ENCODE data around the gene NR2C2.

The NR2C2 gene

GRCh38 chr3:15071699-15072098, 124.3 kb downstream of the NR2C2 start:
- H3K36me3 ChIP-seq (ENCODE audit: insufficient read depth, low read length): peaks cover 47% of the 10 kb centered on the region
- no peaks in the 10 kb centered on the region for H3K27me3 ChIP-seq (ENCODE audit: insufficient read depth, low read length, poor library complexity)
- no peaks in the 10 kb centered on the region for H3K9me3 ChIP-seq (ENCODE audit: insufficient read depth, low read length, severe bottlenecking)
- ATAC-seq (ENCODE audit: insufficient read depth, low read depth) (no peak), DNase-seq (no peak)
- no peak overlapping the region for H2AFZ ChIP-seq (ENCODE audit: low read depth, low read length)
- H4K20me1 ChIP-seq (ENCODE audit: insufficient read depth, low read length): no peaks in the 10 kb centered on the region
- H3K9ac ChIP-seq (ENCODE audit: low read depth, low read length): no peak overlapping the region
- no peaks in the 10 kb centered on the region for H3K4me1 ChIP-seq (ENCODE audit: insufficient read depth, low read length)
- no peak overlapping the region for H3K27ac ChIP-seq (ENCODE audit: low read length)
- TF ChIP-seq CTCF (IDR thresholded peaks at IDR 0.05; ENCODE audit: borderline replicate concordance, extremely low read depth, low read length, poor library complexity, severe bottlenecking) (no peak), EZH2 (IDR thresholded peaks at IDR 0.05; ENCODE audit: borderline replicate concordance, low read depth, low read length, severe bottlenecking) (no peak)
- H3K79me2 ChIP-seq (ENCODE audit: insufficient read depth, low read length): no peaks in the 10 kb centered on the region
- no peak overlapping the region for H3K4me2 ChIP-seq (ENCODE audit: insufficient read depth, low read length)
- H3K4me3 ChIP-seq (ENCODE audit: low read depth in 1 of 2, low read length in 2 of 2): no peak overlapping the region

GRCh38 chr3:15074500-15074899, 127.1 kb downstream of the NR2C2 start:
- Histone ChIP-seq H4K20me1 (ENCODE audit: insufficient read depth, low read length) (no peaks in the 10 kb centered on the region), H3K9ac (ENCODE audit: low read depth, low read length) (no peak overlapping the region), H3K27me3 (ENCODE audit: insufficient read depth, low read length, poor library complexity) (no peaks in the 10 kb centered on the region), H2AFZ (ENCODE audit: low read depth, low read length) (no peak overlapping the region), H3K36me3 (ENCODE audit: insufficient read depth, low read length) (peaks cover 71% of the 10 kb centered on the region), H3K79me2 (ENCODE audit: insufficient read depth, low read length) (no peaks in the 10 kb centered on the region), H3K4me2 (ENCODE audit: insufficient read depth, low read length) (no peak overlapping the region), H3K4me1 (ENCODE audit: insufficient read depth, low read length) (no peaks in the 10 kb centered on the region), H3K27ac (ENCODE audit: low read length) (no peak overlapping the region), H3K4me3 (ENCODE audit: low read depth in 1 of 2, low read length in 2 of 2) (no peak overlapping the region), H3K9me3 (ENCODE audit: insufficient read depth, low read length, severe bottlenecking) (no peaks in the 10 kb centered on the region)
- ATAC-seq (ENCODE audit: insufficient read depth, low read depth): no peak
- no peak for TF ChIP-seq CTCF (IDR thresholded peaks at IDR 0.05; ENCODE audit: borderline replicate concordance, extremely low read depth, low read length, poor library complexity, severe bottlenecking)
- TF ChIP-seq EZH2 (IDR thresholded peaks at IDR 0.05; ENCODE audit: borderline replicate concordance, low read depth, low read length, severe bottlenecking): no peak
- no peak for DNase-seq

GRCh38 chr3:15079091-15079490, 131.7 kb downstream of the NR2C2 start:
- Histone ChIP-seq H3K4me2 (ENCODE audit: insufficient read depth, low read length) (no peak overlapping the region), H3K79me2 (ENCODE audit: insufficient read depth, low read length) (no peaks in the 10 kb centered on the region), H3K27me3 (ENCODE audit: insufficient read depth, low read length, poor library complexity) (no peaks in the 10 kb centered on the region), H3K9ac (ENCODE audit: low read depth, low read length) (no peak overlapping the region), H3K36me3 (ENCODE audit: insufficient read depth, low read length) (peaks cover 93% of the 10 kb centered on the region), H3K9me3 (ENCODE audit: insufficient read depth, low read length, severe bottlenecking) (no peaks in the 10 kb centered on the region), H4K20me1 (ENCODE audit: insufficient read depth, low read length) (no peaks in the 10 kb centered on the region), H3K27ac (ENCODE audit: low read length) (no peak overlapping the region), H2AFZ (ENCODE audit: low read depth, low read length) (no peak overlapping the region), H3K4me3 (ENCODE audit: low read depth in 1 of 2, low read length in 2 of 2) (no peak overlapping the region), H3K4me1 (ENCODE audit: insufficient read depth, low read length) (no peaks in the 10 kb centered on the region)
- no peak for ATAC-seq (ENCODE audit: insufficient read depth, low read depth)
- TF ChIP-seq EZH2 (IDR thresholded peaks at IDR 0.05; ENCODE audit: borderline replicate concordance, low read depth, low read length, severe bottlenecking) (no peak), CTCF (IDR thresholded peaks at IDR 0.05; ENCODE audit: borderline replicate concordance, extremely low read depth, low read length, poor library complexity, severe bottlenecking) (no peak)
- no peak for DNase-seq
